Colon (tissue), 2 donors: ENCODE measurements around the gene USP17L27.
"Not testable (repeated sequence)": the region's sequence is repeated elsewhere in the genome, so short reads cannot be mapped to it uniquely, and the experiment has no call there.

Experiments
- FAIRE-seq: peaks from 2 replicates; lab custom pipeline; 2012; peaks lifted over from hg19 to GRCh38; lab: Jason Lieb, UNC
- donor health status: control.
- donor health status: control.

USP17L27 gene, protein sequence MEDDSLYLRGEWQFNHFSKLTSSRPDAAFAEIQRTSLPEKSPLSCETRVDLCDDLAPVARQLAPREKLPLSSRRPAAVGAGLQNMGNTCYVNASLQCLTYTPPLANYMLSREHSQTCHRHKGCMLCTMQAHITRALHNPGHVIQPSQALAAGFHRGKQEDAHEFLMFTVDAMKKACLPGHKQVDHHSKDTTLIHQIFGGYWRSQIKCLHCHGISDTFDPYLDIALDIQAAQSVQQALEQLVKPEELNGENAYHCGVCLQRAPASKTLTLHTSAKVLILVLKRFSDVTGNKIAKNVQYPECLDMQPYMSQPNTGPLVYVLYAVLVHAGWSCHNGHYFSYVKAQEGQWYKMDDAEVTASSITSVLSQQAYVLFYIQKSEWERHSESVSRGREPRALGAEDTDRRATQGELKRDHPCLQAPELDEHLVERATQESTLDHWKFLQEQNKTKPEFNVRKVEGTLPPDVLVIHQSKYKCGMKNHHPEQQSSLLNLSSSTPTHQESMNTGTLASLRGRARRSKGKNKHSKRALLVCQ

DNA sequence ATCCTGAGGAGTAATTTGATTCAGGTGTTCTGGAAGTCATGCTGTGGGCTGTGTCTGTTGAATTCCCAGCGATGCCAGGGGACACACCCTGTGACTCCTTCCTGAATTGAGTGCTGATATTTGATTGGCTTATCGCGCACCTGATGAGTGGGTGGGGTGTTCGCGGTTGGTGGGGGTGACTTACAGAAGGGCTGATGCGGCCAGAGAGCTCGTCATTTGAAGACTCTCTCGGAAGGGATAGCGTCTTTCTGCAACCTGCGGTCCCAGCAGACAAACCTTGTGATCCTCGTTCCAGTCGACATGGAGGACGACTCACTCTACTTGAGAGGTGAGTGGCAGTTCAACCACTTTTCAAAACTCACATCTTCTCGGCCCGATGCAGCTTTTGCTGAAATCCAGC is at the start of gene USP17L27:
USP17L27 (plus strand) TSS at position 301 of the 400 bp plus-strand sequence; CDS start at position 301, 0 bp downstream.
- FAIRE-seq: not testable (repeated sequence)

DNA sequence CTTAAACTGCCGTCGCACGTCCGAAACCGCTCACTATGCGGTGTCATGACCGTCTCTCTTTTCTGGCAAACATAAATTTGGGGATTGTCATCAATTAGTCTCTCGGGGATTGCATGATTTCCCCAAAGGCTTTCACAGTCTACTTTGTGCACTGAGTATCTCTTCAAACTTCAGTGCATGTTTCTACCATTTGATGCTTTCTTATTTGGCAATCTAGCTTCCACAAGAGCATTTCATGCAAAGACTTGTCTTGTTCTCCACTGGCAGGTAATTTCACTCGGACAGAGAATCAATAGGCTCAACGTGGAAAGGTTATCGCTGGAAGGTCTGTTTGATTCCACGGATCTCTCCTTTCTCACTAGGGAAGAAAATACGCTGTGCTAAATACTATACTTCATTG is 19.8 kb upstream of the USP17L27 start:
- not testable (repeated sequence) for FAIRE-seq

DNA sequence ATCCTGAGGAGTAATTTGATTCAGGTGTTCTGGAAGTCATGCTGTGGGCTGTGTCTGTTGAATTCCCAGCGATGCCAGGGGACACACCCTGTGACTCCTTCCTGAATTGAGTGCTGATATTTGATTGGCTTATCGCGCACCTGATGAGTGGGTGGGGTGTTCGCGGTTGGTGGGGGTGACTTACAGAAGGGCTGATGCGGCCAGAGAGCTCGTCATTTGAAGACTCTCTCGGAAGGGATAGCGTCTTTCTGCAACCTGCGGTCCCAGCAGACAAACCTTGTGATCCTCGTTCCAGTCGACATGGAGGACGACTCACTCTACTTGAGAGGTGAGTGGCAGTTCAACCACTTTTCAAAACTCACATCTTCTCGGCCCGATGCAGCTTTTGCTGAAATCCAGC is 19.1 kb upstream of the USP17L27 start, which contains the start of gene USP17L24:
USP17L24 (plus strand) TSS at position 301 of the 400 bp plus-strand sequence; CDS start at position 301, 0 bp downstream.
- not testable (repeated sequence) for FAIRE-seq

DNA sequence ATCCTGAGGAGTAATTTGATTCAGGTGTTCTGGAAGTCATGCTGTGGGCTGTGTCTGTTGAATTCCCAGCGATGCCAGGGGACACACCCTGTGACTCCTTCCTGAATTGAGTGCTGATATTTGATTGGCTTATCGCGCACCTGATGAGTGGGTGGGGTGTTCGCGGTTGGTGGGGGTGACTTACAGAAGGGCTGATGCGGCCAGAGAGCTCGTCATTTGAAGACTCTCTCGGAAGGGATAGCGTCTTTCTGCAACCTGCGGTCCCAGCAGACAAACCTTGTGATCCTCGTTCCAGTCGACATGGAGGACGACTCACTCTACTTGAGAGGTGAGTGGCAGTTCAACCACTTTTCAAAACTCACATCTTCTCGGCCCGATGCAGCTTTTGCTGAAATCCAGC is 14.3 kb upstream of the USP17L27 start, which contains the start of gene USP17L25:
USP17L25 (plus strand) TSS at position 301 of the 400 bp plus-strand sequence; CDS start at position 301, 0 bp downstream.
- FAIRE-seq: not testable (repeated sequence)

DNA sequence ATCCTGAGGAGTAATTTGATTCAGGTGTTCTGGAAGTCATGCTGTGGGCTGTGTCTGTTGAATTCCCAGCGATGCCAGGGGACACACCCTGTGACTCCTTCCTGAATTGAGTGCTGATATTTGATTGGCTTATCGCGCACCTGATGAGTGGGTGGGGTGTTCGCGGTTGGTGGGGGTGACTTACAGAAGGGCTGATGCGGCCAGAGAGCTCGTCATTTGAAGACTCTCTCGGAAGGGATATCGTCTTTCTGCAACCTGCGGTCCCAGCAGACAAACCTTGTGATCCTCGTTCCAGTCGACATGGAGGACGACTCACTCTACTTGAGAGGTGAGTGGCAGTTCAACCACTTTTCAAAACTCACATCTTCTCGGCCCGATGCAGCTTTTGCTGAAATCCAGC is 9.6 kb upstream of the USP17L27 start, which contains the start of gene USP17L26:
USP17L26 (plus strand) TSS at position 301 of the 400 bp plus-strand sequence; CDS start at position 301, 0 bp downstream.
- FAIRE-seq: not testable (repeated sequence)

DNA sequence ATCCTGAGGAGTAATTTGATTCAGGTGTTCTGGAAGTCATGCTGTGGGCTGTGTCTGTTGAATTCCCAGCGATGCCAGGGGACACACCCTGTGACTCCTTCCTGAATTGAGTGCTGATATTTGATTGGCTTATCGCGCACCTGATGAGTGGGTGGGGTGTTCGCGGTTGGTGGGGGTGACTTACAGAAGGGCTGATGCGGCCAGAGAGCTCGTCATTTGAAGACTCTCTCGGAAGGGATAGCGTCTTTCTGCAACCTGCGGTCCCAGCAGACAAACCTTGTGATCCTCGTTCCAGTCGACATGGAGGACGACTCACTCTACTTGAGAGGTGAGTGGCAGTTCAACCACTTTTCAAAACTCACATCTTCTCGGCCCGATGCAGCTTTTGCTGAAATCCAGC is 4.8 kb upstream of the USP17L27 start, which contains the start of gene USP17L5:
USP17L5 (plus strand) TSS at position 301 of the 400 bp plus-strand sequence; CDS start at position 301, 0 bp downstream.
- not testable (repeated sequence) for FAIRE-seq

DNA sequence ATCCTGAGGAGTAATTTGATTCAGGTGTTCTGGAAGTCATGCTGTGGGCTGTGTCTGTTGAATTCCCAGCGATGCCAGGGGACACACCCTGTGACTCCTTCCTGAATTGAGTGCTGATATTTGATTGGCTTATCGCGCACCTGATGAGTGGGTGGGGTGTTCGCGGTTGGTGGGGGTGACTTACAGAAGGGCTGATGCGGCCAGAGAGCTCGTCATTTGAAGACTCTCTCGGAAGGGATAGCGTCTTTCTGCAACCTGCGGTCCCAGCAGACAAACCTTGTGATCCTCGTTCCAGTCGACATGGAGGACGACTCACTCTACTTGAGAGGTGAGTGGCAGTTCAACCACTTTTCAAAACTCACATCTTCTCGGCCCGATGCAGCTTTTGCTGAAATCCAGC is 4.6 kb downstream of the USP17L27 start, which contains the start of gene USP17L28:
USP17L28 (plus strand) TSS at position 301 of the 400 bp plus-strand sequence; CDS start at position 301, 0 bp downstream.
- FAIRE-seq: not testable (repeated sequence)

DNA sequence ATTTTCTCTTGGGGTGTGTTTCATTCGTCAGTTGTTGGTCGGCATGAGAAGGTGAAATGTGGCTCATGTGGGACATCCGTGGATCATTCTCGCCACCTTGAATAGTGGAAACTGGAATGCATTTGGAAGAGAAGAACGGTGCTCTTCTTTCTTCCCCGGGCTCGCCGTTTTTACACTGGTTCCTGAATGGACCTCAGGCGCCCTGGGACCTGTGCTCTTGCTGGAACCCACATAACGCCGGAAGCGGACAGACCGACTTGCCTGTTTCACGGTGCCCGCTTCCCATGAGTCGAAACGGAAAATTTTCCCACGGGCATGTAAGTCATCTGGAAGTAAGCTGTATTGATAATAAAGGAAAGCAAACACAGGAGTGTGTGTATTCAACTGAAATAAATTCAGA is 6.9 kb downstream of the USP17L27 start:
- FAIRE-seq: not testable (repeated sequence)

DNA sequence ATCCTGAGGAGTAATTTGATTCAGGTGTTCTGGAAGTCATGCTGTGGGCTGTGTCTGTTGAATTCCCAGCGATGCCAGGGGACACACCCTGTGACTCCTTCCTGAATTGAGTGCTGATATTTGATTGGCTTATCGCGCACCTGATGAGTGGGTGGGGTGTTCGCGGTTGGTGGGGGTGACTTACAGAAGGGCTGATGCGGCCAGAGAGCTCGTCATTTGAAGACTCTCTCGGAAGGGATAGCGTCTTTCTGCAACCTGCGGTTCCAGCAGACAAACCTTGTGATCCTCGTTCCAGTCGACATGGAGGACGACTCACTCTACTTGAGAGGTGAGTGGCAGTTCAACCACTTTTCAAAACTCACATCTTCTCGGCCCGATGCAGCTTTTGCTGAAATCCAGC is 9.4 kb downstream of the USP17L27 start, which contains the start of gene USP17L29:
USP17L29 (plus strand) TSS at position 301 of the 400 bp plus-strand sequence; CDS start at position 301, 0 bp downstream.
- not testable (repeated sequence) for FAIRE-seq

DNA sequence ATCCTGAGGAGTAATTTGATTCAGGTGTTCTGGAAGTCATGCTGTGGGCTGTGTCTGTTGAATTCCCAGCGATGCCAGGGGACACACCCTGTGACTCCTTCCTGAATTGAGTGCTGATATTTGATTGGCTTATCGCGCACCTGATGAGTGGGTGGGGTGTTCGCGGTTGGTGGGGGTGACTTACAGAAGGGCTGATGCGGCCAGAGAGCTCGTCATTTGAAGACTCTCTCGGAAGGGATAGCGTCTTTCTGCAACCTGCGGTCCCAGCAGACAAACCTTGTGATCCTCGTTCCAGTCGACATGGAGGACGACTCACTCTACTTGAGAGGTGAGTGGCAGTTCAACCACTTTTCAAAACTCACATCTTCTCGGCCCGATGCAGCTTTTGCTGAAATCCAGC is 18.9 kb downstream of the USP17L27 start, which contains the start of gene USP17L30:
USP17L30 (plus strand) TSS at position 301 of the 400 bp plus-strand sequence; CDS start at position 301, 0 bp downstream.
- FAIRE-seq: not testable (repeated sequence)

DNA sequence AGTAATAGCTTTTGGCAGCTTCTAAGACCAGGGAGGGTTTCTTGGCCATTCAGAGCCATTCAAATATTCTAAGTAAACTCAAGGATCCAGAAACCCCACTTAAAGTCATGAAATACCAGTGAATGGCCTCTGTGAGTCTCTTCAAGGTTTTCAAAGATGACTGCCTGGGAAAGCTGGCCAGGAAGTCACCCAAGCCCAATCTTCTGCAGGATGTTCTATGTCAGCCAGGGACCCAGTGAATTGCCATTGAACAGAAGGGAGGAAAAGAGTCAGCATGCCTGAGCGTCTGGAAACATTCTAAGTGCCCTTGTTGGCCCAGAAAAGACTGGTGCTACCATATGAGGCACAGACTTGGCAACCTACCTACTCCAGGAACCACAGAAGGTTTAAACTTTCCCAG is 35.9 kb downstream of the USP17L27 start:
- FAIRE-seq: not testable (repeated sequence)

DNA sequence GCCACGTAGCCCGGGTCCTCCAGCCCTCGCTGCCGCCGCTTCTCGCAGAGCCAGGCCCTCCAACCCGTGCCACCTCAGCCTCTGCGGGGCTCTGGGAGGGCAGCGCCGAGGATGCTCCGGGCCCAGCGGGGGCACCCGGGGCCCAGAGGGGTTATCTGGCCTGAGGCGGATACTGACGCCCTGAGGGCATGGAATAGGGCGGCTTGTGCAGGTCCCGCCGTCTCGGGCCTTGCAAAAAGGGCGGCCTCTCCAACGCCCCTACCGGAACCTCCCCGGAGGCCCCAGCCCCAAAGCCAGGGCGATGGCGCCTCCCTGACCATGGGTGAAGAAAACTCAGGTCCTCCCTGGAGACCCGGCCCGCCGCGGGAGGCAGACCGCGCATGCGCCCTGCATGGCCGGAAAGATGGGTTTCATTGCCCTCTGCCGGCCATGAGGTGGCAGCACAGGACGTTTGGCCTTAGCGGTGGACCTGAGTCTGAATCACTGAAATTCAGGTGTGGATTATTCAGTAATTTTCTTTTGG is 37.1 kb downstream of the USP17L27 start:
- FAIRE-seq: not testable (repeated sequence)

DNA sequence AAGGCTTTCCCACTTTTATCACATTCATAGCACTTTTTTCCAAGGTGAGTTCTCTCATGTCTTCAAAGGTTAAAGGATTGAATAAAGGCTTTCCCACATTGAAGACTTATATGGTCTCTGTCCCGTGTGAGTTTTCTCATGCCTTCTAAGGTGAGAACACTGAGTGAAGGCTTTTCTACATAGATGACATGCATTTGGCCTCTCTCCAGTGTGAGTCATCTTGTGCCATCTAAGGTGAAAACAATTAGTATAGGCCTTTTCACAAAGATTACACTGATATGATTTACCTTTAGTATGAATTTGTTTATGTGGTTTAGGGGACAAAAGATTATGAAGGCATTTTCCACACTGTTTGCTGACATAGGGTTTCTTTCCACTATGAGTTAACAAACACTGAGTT is 40.2 kb downstream of the USP17L27 start:
- no peak for FAIRE-seq

DNA sequence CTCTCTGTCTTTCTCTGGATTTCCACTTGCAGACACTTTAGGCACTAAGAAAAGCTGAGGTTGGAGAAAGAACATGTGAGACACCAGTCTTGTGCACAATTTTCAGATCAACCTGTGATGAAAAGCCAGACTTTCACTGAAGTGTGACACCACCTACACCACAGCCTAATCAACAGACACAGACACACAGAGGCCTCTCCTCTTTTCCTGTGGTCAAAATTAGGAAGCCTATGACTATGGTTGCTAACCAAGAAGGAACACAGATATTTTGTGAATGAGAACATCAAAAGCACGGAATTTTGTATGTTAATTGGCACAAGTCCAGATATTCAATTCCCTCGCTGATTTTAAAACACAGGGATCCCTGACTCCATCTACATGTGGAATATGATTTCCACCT is 45.1 kb downstream of the USP17L27 start:
- not testable (repeated sequence) for FAIRE-seq
